ENCODE measurements around the gene B4GALNT2. TPM values are rescaled to one million over a fixed set of nuclear protein-coding genes. Genes with fewer than 3 reads are reported as not detected.
A peak's percentile ranks its signal among the peaks of the same experiment; 100 is the strongest.
"Not testable (repeated sequence)": the region's sequence is repeated elsewhere in the genome, so short reads cannot be mapped to it uniquely, and the experiment has no call there.

The B4GALNT2 gene, protein sequence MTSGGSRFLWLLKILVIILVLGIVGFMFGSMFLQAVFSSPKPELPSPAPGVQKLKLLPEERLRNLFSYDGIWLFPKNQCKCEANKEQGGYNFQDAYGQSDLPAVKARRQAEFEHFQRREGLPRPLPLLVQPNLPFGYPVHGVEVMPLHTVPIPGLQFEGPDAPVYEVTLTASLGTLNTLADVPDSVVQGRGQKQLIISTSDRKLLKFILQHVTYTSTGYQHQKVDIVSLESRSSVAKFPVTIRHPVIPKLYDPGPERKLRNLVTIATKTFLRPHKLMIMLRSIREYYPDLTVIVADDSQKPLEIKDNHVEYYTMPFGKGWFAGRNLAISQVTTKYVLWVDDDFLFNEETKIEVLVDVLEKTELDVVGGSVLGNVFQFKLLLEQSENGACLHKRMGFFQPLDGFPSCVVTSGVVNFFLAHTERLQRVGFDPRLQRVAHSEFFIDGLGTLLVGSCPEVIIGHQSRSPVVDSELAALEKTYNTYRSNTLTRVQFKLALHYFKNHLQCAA
- not detected for total RNA-seq

DNA sequence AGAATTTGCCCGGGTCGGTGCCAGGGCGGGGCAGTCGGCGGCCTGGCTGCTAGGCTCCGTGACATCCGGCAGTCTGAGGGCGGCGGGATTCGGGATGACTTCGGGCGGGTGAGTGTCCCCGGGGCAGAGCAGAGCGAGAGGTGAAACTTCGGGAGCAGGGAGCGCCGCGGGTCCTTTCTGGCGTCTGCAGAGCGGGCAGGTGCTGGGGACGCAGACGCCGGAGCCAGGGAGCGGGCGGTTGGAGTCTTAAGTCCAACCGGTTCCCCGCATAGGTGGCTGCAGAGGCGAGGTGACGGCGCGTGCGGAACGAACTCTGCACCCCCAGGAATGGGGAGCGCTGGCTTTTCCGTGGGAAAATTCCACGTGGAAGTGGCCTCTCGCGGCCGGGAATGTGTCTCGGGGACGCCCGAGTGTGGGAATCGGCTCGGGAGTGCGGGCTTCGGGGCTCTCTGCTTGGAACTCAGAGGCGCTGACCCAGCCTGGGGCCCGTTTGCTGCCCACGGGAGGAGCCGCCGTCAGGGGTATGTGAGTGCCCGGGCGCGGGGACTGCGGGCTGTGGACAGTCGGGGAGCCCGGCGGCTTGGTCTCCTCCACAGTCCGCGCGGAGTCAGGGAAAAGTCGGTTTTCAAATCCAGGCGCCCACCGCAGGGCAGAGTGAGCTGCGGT, at the start of gene B4GALNT2:
TSS of gene B4GALNT2 (plus strand) at position 71 of the 666 bp plus-strand sequence. CDS start at position 95, 24 bp downstream.
- peaks cover 10% of the 10 kb centered on the region for H3K4me1 ChIP-seq
- H3K36me3 ChIP-seq = no peaks in the 10 kb centered on the region
- no peaks in the 10 kb centered on the region for H3K9me3 ChIP-seq
- peaks cover 8% of the 10 kb centered on the region for H3K27me3 ChIP-seq
- no peak for TF ChIP-seq POLR2AphosphoS5 (IDR thresholded peaks at IDR 0.05; ENCODE audit: insufficient read depth in 1 of 2, low read depth in 1 of 2)
- TF ChIP-seq, protein P1, sequence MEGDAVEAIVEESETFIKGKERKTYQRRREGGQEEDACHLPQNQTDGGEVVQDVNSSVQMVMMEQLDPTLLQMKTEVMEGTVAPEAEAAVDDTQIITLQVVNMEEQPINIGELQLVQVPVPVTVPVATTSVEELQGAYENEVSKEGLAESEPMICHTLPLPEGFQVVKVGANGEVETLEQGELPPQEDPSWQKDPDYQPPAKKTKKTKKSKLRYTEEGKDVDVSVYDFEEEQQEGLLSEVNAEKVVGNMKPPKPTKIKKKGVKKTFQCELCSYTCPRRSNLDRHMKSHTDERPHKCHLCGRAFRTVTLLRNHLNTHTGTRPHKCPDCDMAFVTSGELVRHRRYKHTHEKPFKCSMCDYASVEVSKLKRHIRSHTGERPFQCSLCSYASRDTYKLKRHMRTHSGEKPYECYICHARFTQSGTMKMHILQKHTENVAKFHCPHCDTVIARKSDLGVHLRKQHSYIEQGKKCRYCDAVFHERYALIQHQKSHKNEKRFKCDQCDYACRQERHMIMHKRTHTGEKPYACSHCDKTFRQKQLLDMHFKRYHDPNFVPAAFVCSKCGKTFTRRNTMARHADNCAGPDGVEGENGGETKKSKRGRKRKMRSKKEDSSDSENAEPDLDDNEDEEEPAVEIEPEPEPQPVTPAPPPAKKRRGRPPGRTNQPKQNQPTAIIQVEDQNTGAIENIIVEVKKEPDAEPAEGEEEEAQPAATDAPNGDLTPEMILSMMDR (IDR thresholded peaks at IDR 0.05) = no peak
- TF ChIP-seq POLR2A (IDR thresholded peaks at IDR 0.05) = no peak
- no peak within 1 kb of the TSS for H3K27ac ChIP-seq
- DNase-seq (ENCODE audit: extremely low spot score in 2 of 2) = no peak
- peak within 1 kb of the TSS; percentile 28 to 36 for H3K4me3 ChIP-seq
- intact Hi-C loops (cut with DNase I) = no loop called here

DNA sequence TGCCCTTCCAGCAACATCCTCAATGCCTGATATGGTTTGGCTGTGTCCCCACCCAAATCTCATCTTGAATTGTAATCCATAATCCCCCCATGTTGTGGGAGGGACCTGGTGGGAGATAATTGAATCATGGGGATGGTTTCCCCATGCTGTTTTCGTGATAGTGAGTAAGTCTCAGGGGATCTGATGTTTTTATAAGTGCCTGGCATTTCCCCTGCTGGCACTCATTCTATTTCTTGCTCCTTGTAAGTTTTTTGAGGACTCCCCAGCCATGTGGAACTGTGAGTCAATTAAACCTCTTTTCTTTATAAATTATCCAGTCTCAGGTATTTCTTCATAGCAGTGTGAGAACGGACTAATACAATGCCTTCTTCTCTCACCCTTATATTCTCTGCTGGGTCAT, 47.5 kb upstream of the B4GALNT2 start:
- H3K4me3 ChIP-seq; H3K27ac ChIP-seq; DNase-seq (ENCODE audit: extremely low spot score in 2 of 2); intact Hi-C loops (cut with DNase I); H3K9me3 ChIP-seq; H3K36me3 ChIP-seq; H3K27me3 ChIP-seq; H3K4me1 ChIP-seq: not testable (repeated sequence)

DNA sequence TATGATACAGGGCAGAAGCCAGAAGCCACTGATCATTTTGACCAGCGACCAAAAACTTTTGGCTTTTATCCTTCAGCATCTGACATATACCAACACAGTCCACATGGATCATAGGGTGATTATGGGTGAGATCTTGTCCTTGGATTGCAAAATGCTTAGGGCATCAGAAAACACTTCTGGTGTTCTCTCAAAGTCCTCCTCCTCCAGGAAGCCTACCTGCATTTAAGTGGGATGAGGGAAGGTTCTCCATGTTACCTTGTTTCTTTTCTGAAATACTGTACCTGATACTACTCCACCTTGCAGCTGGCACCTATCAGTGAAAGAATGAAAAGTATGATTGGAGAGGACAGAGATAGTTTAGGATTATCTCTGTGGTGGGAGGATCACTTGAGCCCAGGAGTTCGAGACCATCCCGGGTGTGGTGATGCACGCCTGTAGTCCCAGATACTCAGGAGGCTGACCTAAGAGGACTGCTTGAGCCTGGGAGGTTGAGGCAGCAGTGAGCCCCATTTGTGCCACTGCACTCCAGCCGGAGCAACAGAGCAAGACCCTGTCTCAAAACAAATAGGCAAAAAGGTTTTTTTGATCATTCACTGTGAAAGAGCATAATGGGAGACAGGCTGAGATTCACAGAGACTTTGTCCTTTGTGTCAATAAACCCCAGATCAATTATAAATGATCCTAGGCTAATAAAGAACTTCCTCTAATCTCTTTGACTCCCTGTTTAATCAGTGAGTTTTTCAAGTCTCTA, 46.8 kb upstream of the B4GALNT2 start:
- no peak for DNase-seq (ENCODE audit: extremely low spot score in 2 of 2)
- intact Hi-C loops (cut with DNase I) = no loop called here
- TF ChIP-seq POLR2AphosphoS5 (IDR thresholded peaks at IDR 0.05; ENCODE audit: insufficient read depth in 1 of 2, low read depth in 1 of 2) = no peak
- TF ChIP-seq, protein P1 (IDR thresholded peaks at IDR 0.05) = no peak
- no peak for TF ChIP-seq POLR2A (IDR thresholded peaks at IDR 0.05)
- no peak overlapping the region for H3K4me3 ChIP-seq
- H3K4me1 ChIP-seq = no peaks in the 10 kb centered on the region
- no peaks in the 10 kb centered on the region for H3K27me3 ChIP-seq
- H3K36me3 ChIP-seq = no peaks in the 10 kb centered on the region
- H3K27ac ChIP-seq = no peak overlapping the region
- no peaks in the 10 kb centered on the region for H3K9me3 ChIP-seq

DNA sequence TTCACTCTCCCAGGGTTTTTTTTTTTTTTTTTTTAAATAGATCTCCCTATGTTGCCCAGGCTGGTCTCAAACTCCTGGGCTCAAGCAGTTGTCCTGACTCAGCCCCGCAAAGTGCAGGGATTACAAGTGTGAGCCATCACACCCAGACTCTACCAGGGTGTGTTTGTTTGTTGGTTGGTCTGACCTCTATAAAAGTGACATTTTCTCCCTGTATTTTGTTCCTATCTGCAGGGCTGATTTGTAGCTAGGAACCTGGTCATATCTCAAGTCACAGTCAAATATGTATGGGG, 46.3 kb upstream of the B4GALNT2 start:
- H3K36me3 ChIP-seq = no peaks in the 10 kb centered on the region
- no peaks in the 10 kb centered on the region for H3K9me3 ChIP-seq
- no peaks in the 10 kb centered on the region for H3K4me1 ChIP-seq
- no peak overlapping the region for H3K4me3 ChIP-seq
- no peak for DNase-seq (ENCODE audit: extremely low spot score in 2 of 2)
- H3K27me3 ChIP-seq = no peaks in the 10 kb centered on the region
- no peak for TF ChIP-seq POLR2AphosphoS5 (IDR thresholded peaks at IDR 0.05; ENCODE audit: insufficient read depth in 1 of 2, low read depth in 1 of 2)
- TF ChIP-seq POLR2A (IDR thresholded peaks at IDR 0.05) = no peak
- TF ChIP-seq, protein P1 (IDR thresholded peaks at IDR 0.05) = no peak
- intact Hi-C loops (cut with DNase I) = no loop called here
- no peak overlapping the region for H3K27ac ChIP-seq

DNA sequence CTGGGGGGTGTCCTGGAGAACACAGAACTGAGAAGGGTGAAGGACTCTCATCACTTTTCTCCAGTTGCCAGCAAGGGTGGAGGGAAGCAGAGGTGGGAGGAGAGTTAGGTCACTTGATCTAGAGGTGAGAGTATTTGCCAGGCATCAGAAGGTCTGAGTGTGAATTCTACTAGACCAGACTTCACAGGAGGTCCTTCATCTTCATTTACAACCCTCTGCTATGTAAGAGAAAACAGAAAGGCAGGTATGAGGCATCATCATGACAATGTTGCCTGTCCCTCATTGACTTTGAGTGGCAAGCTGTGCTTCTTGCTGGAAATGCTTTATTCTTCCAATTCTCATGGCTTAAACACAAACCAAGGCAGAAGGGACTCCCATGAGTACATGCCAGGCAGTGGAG, 45.9 kb upstream of the B4GALNT2 start:
- Histone ChIP-seq H3K27ac (no peak overlapping the region), H3K9me3 (no peaks in the 10 kb centered on the region), H3K4me1 (no peaks in the 10 kb centered on the region), H3K27me3 (no peaks in the 10 kb centered on the region), H3K36me3 (no peaks in the 10 kb centered on the region), H3K4me3 (no peak overlapping the region)
- DNase-seq (ENCODE audit: extremely low spot score in 2 of 2) = no peak
- intact Hi-C loops (cut with DNase I) = no loop called here
- TF ChIP-seq POLR2AphosphoS5 (IDR thresholded peaks at IDR 0.05; ENCODE audit: insufficient read depth in 1 of 2, low read depth in 1 of 2) (no peak), POLR2A (IDR thresholded peaks at IDR 0.05) (no peak)
- TF ChIP-seq, protein P1 (IDR thresholded peaks at IDR 0.05) = no peak
